ENCODE measurements around the gene FUZ.
"Not testable (repeated sequence)": the region's sequence is repeated elsewhere in the genome, so short reads cannot be mapped to it uniquely, and the experiment has no call there.

The FUZ gene

GRCh38 chr19:49829200-49829599 lies 16.1 kb upstream of the FUZ start:
- DNase-seq (ENCODE audit: low read depth): no peak
- H3K4me3 ChIP-seq (ENCODE audit: low read length): no peak overlapping the region
- TF ChIP-seq, protein P1, sequence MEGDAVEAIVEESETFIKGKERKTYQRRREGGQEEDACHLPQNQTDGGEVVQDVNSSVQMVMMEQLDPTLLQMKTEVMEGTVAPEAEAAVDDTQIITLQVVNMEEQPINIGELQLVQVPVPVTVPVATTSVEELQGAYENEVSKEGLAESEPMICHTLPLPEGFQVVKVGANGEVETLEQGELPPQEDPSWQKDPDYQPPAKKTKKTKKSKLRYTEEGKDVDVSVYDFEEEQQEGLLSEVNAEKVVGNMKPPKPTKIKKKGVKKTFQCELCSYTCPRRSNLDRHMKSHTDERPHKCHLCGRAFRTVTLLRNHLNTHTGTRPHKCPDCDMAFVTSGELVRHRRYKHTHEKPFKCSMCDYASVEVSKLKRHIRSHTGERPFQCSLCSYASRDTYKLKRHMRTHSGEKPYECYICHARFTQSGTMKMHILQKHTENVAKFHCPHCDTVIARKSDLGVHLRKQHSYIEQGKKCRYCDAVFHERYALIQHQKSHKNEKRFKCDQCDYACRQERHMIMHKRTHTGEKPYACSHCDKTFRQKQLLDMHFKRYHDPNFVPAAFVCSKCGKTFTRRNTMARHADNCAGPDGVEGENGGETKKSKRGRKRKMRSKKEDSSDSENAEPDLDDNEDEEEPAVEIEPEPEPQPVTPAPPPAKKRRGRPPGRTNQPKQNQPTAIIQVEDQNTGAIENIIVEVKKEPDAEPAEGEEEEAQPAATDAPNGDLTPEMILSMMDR (conservative IDR thresholded peaks at IDR 0.05; ENCODE audit: low read depth, low read length): no peak

- no peak for DNase-seq (ENCODE audit: low read depth)
- H3K4me3 ChIP-seq (ENCODE audit: low read length): no peak overlapping the region
- TF ChIP-seq, protein P1 (conservative IDR thresholded peaks at IDR 0.05; ENCODE audit: low read depth, low read length): no peak
Measured at GRCh38 chr19:49827034-49827433, 13.9 kb upstream of the FUZ start.

DNA sequence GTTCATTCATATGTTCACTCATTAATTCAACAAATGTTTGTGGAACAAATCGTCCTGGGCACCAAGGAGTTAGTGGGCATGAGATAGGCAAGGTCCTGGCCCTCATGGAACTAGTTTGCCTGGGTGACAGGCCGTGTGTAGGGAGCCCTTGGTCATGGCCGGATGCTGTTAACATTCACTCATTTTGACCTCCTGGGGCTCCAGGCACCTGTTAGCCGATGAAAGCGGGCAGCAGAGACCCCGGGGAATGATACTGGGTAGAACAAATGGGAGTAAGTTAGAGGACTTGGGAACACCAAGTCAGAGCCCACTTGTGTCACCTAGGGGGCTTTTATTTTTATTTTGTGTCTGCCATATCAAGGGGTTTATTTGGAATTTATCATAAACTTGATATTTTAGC lies 11.6 kb upstream of the FUZ start:
- TF ChIP-seq, protein P1 (conservative IDR thresholded peaks at IDR 0.05; ENCODE audit: low read depth, low read length): no peak
- no peak for DNase-seq (ENCODE audit: low read depth)
- H3K4me3 ChIP-seq (ENCODE audit: low read length): no peak overlapping the region

GRCh38 chr19:49823472-49823871 lies 10.4 kb upstream of the FUZ start:
- H3K4me3 ChIP-seq (ENCODE audit: low read length): no peak overlapping the region
- no peak for DNase-seq (ENCODE audit: low read depth)
- TF ChIP-seq, protein P1 (conservative IDR thresholded peaks at IDR 0.05; ENCODE audit: low read depth, low read length): no peak

GRCh38 chr19:49820125-49820524 lies 7.0 kb upstream of the FUZ start:
- no peak overlapping the region for H3K4me3 ChIP-seq (ENCODE audit: low read length)
- TF ChIP-seq, protein P1 (conservative IDR thresholded peaks at IDR 0.05; ENCODE audit: low read depth, low read length): no peak
- DNase-seq (ENCODE audit: low read depth): no peak

- H3K4me3 ChIP-seq (ENCODE audit: low read length): peak overlapping the region; percentile 96
Measured at GRCh38 chr19:49819452-49820115, 6.5 kb upstream of the FUZ start.

DNA sequence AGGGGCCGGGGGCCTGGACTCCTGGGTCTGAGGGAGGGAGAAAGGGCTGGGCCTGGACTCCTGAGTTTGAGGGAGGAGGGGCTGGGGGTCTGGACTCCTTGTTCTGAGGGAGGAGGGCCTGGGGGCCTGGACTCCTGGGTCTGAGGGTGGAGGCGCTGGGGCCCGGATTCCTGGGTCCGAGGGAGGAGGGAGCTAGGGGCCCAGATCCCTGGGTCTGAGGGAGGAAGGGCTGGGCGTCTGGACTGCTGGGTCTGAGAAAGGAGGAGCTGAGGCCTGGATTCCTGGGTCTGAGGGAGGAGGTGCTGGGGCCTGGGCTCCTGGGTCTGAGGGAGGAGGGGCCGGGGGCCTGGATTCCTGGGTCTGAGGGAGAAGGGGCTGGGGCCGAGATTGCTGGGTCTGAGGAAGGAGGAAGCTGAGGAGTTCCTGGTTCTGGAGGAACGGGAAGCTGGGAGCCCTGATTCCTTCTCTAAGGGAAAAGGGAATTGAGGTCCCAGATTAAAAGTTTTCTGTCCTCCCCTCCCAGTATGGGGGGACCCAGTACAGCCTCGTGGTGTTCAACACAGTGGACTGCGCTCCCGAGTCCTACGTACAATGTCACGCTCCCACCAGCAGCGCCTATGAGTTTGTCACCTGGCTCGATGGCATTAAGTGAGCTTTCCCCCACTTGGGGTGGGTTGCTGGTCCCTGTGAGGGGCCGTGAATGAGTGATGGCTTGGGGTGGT lies 5.7 kb upstream of the FUZ start:
- H3K4me3 ChIP-seq (ENCODE audit: low read length): peak overlapping the region; percentile 96
- no peak for DNase-seq (ENCODE audit: low read depth)
- TF ChIP-seq, protein P1 (conservative IDR thresholded peaks at IDR 0.05; ENCODE audit: low read depth, low read length): no peak

More at GRCh38 chr19:49819452-49820115, 6.5 kb upstream of the FUZ start:
- not testable (repeated sequence) for DNase-seq (ENCODE audit: low read depth)

All from retinal pigment epithelial cell (primary cell).